Measurements from ENCODE around the gene SLC22A1.

- TF ChIP-seq SREBF2 (IDR thresholded peaks at IDR 0.05) (no peak), CHD4 (IDR thresholded peaks at IDR 0.05; ENCODE audit: borderline replicate concordance) (no peak), USF2 (IDR thresholded peaks at IDR 0.05) (no peak), POLR2A (IDR thresholded peaks at IDR 0.05; ENCODE audit: low read length) (no peak), HDAC2 (IDR thresholded peaks at IDR 0.05) (no peak), KDM1A (IDR thresholded peaks at IDR 0.05; ENCODE audit: low read depth) (no peak), NFE2L2 (conservative IDR thresholded peaks at IDR 0.05; ENCODE audit: low read length) (no peak), SMC3 (IDR thresholded peaks at IDR 0.05) (no peak), EP300 (IDR thresholded peaks at IDR 0.05) (no peak), RNF2 (IDR thresholded peaks at IDR 0.05; ENCODE audit: borderline replicate concordance, low read depth) (no peak), MAFK (IDR thresholded peaks at IDR 0.05; ENCODE audit: partially characterized antibody) (no peak)
- TF ChIP-seq, protein P1, sequence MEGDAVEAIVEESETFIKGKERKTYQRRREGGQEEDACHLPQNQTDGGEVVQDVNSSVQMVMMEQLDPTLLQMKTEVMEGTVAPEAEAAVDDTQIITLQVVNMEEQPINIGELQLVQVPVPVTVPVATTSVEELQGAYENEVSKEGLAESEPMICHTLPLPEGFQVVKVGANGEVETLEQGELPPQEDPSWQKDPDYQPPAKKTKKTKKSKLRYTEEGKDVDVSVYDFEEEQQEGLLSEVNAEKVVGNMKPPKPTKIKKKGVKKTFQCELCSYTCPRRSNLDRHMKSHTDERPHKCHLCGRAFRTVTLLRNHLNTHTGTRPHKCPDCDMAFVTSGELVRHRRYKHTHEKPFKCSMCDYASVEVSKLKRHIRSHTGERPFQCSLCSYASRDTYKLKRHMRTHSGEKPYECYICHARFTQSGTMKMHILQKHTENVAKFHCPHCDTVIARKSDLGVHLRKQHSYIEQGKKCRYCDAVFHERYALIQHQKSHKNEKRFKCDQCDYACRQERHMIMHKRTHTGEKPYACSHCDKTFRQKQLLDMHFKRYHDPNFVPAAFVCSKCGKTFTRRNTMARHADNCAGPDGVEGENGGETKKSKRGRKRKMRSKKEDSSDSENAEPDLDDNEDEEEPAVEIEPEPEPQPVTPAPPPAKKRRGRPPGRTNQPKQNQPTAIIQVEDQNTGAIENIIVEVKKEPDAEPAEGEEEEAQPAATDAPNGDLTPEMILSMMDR (IDR thresholded peaks at IDR 0.05) = no peak
- TF ChIP-seq, protein P2, sequence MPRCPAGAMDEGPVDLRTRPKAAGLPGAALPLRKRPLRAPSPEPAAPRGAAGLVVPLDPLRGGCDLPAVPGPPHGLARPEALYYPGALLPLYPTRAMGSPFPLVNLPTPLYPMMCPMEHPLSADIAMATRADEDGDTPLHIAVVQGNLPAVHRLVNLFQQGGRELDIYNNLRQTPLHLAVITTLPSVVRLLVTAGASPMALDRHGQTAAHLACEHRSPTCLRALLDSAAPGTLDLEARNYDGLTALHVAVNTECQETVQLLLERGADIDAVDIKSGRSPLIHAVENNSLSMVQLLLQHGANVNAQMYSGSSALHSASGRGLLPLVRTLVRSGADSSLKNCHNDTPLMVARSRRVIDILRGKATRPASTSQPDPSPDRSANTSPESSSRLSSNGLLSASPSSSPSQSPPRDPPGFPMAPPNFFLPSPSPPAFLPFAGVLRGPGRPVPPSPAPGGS (IDR thresholded peaks at IDR 0.05) = no peak
These were observed 27.7 kb upstream of the SLC22A1 start for GRCh38 chr6:160093946-160094345.

Measured in A549 (cell line).